SK-N-SH (cell line): ENCODE results near the gene TRPM3. TPM values are rescaled to one million over a fixed set of nuclear protein-coding genes. Genes with fewer than 3 reads are reported as not detected.

ENCODE experiments used
- CTCF ChIA-PET: fragments of 300-600, 350-600 bp; formaldehyde crosslinking; extraction: SDS; loops from one replicate; lab custom pipeline; 2021; lab: Yijun Ruan, JAX
- POLR2A ChIA-PET: fragments of 350-600 bp; sonication (Branson Sonifier 250); formaldehyde crosslinking; extraction: SDS; loops from one replicate; lab custom pipeline; 2020; ENCODE audit warnings: antibody characterized with exemption, inconsistent platforms; lab: Yijun Ruan, JAX
- DNase-seq: peaks from one replicate; pipeline ENCODE4 v3.0.0; 2012
- H2AFZ ChIP-seq: fragments of 200-600 bp; sonication (generic); 2 replicates; pipeline ENCODE4 v1.8.1; 2016; ENCODE audit warnings: antibody characterized with exemption, mild to moderate bottlenecking, low read depth
- H3F3A ChIP-seq: fragments of 200-600 bp; sonication (generic); replicated peaks from 2 replicates; pipeline ENCODE3; 2016; ENCODE audit warnings: antibody characterized with exemption, mild to moderate bottlenecking; ENCODE audit not compliant: insufficient read depth
- H3K27ac ChIP-seq, 2 experiments: fragments of 200-500 bp in 1 of 2; fragments of 200-600 bp in 1 of 2; sonication (Bioruptor generic) in 1 of 2; sonication (generic), shearing (Covaris generic) in 1 of 2; 2 replicates each; pipeline versions ENCODE4 v1.5.1 to v1.6.1; 2014 to 2016; ENCODE audit warnings: low read depth in 2 of 2, inconsistent platforms in 1 of 2, low read length in 1 of 2, mild to moderate bottlenecking in 1 of 2, mixed read lengths in 1 of 2
- H3K27me3 ChIP-seq: fragments of 200-600 bp; sonication (generic), shearing (Covaris generic); 2 replicates; pipeline ENCODE4 v1.6.1; 2016; ENCODE audit warnings: mixed run types; ENCODE audit not compliant: insufficient read depth
- H3K36me3 ChIP-seq, 2 experiments: fragments of 200-500 bp in 1 of 2; fragments of 200-600 bp in 1 of 2; sonication (Bioruptor generic) in 1 of 2; sonication (generic) in 1 of 2; replicated peaks in 1 of 2; 2 replicates each; pipeline versions ENCODE3 to v1.5.1; 2014 to 2016; ENCODE audit warnings: low read length in 1 of 2, mild to moderate bottlenecking in 1 of 2; ENCODE audit not compliant: insufficient read depth in 2 of 2, control insufficient read depth in 1 of 2
- H3K4me1 ChIP-seq, 2 experiments: fragments of 200-500 bp in 1 of 2; fragments of 200-600 bp in 1 of 2; sonication (Bioruptor generic) in 1 of 2; sonication (generic), shearing (Covaris generic) in 1 of 2; 2 replicates each; pipeline versions ENCODE4 v1.5.1 to v1.6.1; 2014 to 2016; ENCODE audit warnings: low read depth in 1 of 2, low read length in 1 of 2, mixed run types in 1 of 2; ENCODE audit not compliant: insufficient read depth in 2 of 2, control insufficient read depth in 1 of 2
- H3K4me2 ChIP-seq: fragments of 200-600 bp; sonication (generic), shearing (Covaris generic); 2 replicates; pipeline ENCODE4 v1.6.1; 2017; ENCODE audit warnings: mixed run types
- H3K4me3 ChIP-seq, 2 experiments: fragments of 200-500 bp in 1 of 2; fragments of 200-600 bp in 1 of 2; sonication (Bioruptor generic) in 1 of 2; sonication (generic), shearing (Covaris generic) in 1 of 2; 2 replicates each; pipeline versions ENCODE4 v1.5.1 to v1.8.1; 2014 to 2016; ENCODE audit warnings: low read depth in 2 of 2, inconsistent platforms in 1 of 2, low read length in 1 of 2, mild to moderate bottlenecking in 1 of 2, mixed read lengths in 1 of 2, moderate library complexity in 1 of 2
- H3K79me2 ChIP-seq: fragments of 200-600 bp; sonication (generic); 2 replicates; pipeline ENCODE4 v1.8.1; 2017; ENCODE audit warnings: mild to moderate bottlenecking; ENCODE audit not compliant: insufficient read depth
- H3K9ac ChIP-seq: fragments of 200-600 bp; sonication (generic); 2 replicates; pipeline ENCODE4 v1.6.1; 2017; ENCODE audit warnings: mixed run types
- H3K9me2 ChIP-seq: fragments of 200-600 bp; sonication (generic); 2 replicates; pipeline ENCODE4 v1.6.1; 2017; ENCODE audit warnings: mixed run types
- H3K9me3 ChIP-seq: fragments of 200-600 bp; sonication (generic); 2 replicates; pipeline ENCODE4 v1.6.1; 2017; ENCODE audit warnings: mixed run types, mild to moderate bottlenecking, moderate library complexity
- H4K20me1 ChIP-seq: fragments of 200-600 bp; sonication (generic); 2 replicates; pipeline ENCODE4 v1.6.1; 2017; ENCODE audit warnings: mild to moderate bottlenecking, mixed run types; ENCODE audit not compliant: insufficient read depth
- CHD2 ChIP-seq: fragments of 150-350 bp; IDR thresholded peaks from 2 replicates; pipeline ENCODE4 v1.6.1; 2018; ENCODE audit warnings: low read length; ENCODE audit not compliant: partially characterized antibody
- ELF1 ChIP-seq: IDR thresholded peaks from 2 replicates; pipeline ENCODE4 v1.4.0; 2012
- EP300 ChIP-seq, 2 experiments: IDR thresholded peaks; 2 replicates each; pipeline versions ENCODE4 v1.4.0 to v1.6.1; 2012; ENCODE audit warnings: borderline replicate concordance in 1 of 2, low read depth in 1 of 2, low read length in 1 of 2
- EZH2phosphoT487 ChIP-seq: fragments of 200-600 bp; sonication (generic); IDR thresholded peaks from 2 replicates; pipeline ENCODE4 v1.6.1; 2017; ENCODE audit warnings: low read depth, mixed run types, mild to moderate bottlenecking, antibody characterized with exemption, moderate library complexity, borderline replicate concordance
- FOSL2 ChIP-seq: IDR thresholded peaks from 2 replicates; pipeline ENCODE4 v1.4.0; 2012; ENCODE audit warnings: low read depth, mild to moderate bottlenecking, moderate library complexity, borderline replicate concordance
- FOXM1 ChIP-seq: IDR thresholded peaks from 2 replicates; pipeline ENCODE4 v1.4.0; 2012; ENCODE audit warnings: low read depth, mild to moderate bottlenecking
- GABPA ChIP-seq: IDR thresholded peaks from 2 replicates; pipeline ENCODE4 v1.4.0; 2012; ENCODE audit warnings: low read depth, mild to moderate bottlenecking
- GATA2 ChIP-seq: sonication (generic); formaldehyde crosslinking; IDR thresholded peaks from 2 replicates; pipeline ENCODE4 v1.5.0; 2020; ENCODE audit warnings: mild to moderate bottlenecking, missing genetic modification reagents
- JUND ChIP-seq: IDR thresholded peaks from 2 replicates; pipeline ENCODE4 v1.4.0; 2012
- MXI1 ChIP-seq: IDR thresholded peaks from 2 replicates; pipeline ENCODE4 v1.6.1; 2012; ENCODE audit warnings: mild to moderate bottlenecking, low read depth, low read length, improper control_type of control experiment
- NRF1 ChIP-seq: IDR thresholded peaks from 2 replicates; pipeline ENCODE4 v1.6.1; 2012; ENCODE audit warnings: low read depth, mild to moderate bottlenecking, low read length
- PBX3 ChIP-seq: IDR thresholded peaks from 2 replicates; pipeline ENCODE4; 2012
- POLR2AphosphoS5 ChIP-seq: IDR thresholded peaks from 2 replicates; pipeline ENCODE4 v1.6.1; 2012; ENCODE audit warnings: low read depth, low read length
- RAD21 ChIP-seq: IDR thresholded peaks from 2 replicates; pipeline ENCODE4 v1.6.1; 2012; ENCODE audit warnings: mild to moderate bottlenecking, low read length
- RFX5 ChIP-seq: IDR thresholded peaks from 2 replicates; pipeline ENCODE4 v1.6.1; 2012; ENCODE audit warnings: mild to moderate bottlenecking, improper control_type of control experiment, low read length
- RXRA ChIP-seq: IDR thresholded peaks from 2 replicates; pipeline ENCODE4 v1.4.0; 2012; ENCODE audit warnings: low read depth, mild to moderate bottlenecking, borderline replicate concordance
- SIN3A ChIP-seq: IDR thresholded peaks from 2 replicates; pipeline ENCODE4 v1.6.1; 2012; ENCODE audit warnings: low read depth, mild to moderate bottlenecking, low read length, moderate library complexity, borderline replicate concordance
- SMC3 ChIP-seq: IDR thresholded peaks from 2 replicates; pipeline ENCODE4 v1.6.1; 2012; ENCODE audit warnings: low read depth, low read length, improper control_type of control experiment
- TCF12 ChIP-seq: IDR thresholded peaks from 2 replicates; pipeline ENCODE4 v1.4.0; 2012
- USF1 ChIP-seq: IDR thresholded peaks from 2 replicates; pipeline ENCODE4 v1.4.0; 2012; ENCODE audit warnings: low read depth, borderline replicate concordance
- YY1 ChIP-seq: IDR thresholded peaks from 2 replicates; pipeline ENCODE4 v1.4.0; 2012; ENCODE audit warnings: low read depth, mild to moderate bottlenecking
- WGBS: methylation state at CpG from one replicate; pipeline ENCODE4 v1.1.6; 2017; ENCODE audit warnings: low lambda C conversion rate; 5-methylcytosine and 5-hydroxymethylcytosine counted together
- polyA plus RNA-seq, 3 experiments: library from polyadenylated mRNA; depleted of rRNA; stranded (reverse); fragments of >200 nt; gene quantifications; 2 replicates each; pipeline ENCODE4 v1.2.3, GENCODE V29; 2012
- TF ChIP-seq, protein P1 (sequence below): IDR thresholded peaks from 2 replicates; pipeline ENCODE4 v1.4.0; 2012; ENCODE audit warnings: low read depth, borderline replicate concordance
- TF ChIP-seq, protein P2 (sequence below): IDR thresholded peaks from 2 replicates; pipeline ENCODE4 v1.4.0; 2012; ENCODE audit warnings: low read depth
- TF ChIP-seq, protein P3 (sequence below): fragments of 150-350 bp; IDR thresholded peaks from 2 replicates; pipeline ENCODE4 v1.6.1; 2016; ENCODE audit warnings: mild to moderate bottlenecking, low read depth, low read length

TRPM3 gene
- polyA plus RNA-seq, 1 of the 3 experiments (the other 2 are of a cell fraction), result not detected

GRCh38 chr9:71097671-71098070, 23.8 kb downstream of the TRPM3 start (continued):
- TF ChIP-seq YY1, result no peak
- TF ChIP-seq JUND, result no peak
- no peak for TF ChIP-seq EZH2phosphoT487
- TF ChIP-seq SIN3A, result no peak
- TF ChIP-seq GATA2 (CRISPR knock-in tag), result no peak
- no peak for TF ChIP-seq CHD2
- TF ChIP-seq GABPA, result no peak

DNA sequence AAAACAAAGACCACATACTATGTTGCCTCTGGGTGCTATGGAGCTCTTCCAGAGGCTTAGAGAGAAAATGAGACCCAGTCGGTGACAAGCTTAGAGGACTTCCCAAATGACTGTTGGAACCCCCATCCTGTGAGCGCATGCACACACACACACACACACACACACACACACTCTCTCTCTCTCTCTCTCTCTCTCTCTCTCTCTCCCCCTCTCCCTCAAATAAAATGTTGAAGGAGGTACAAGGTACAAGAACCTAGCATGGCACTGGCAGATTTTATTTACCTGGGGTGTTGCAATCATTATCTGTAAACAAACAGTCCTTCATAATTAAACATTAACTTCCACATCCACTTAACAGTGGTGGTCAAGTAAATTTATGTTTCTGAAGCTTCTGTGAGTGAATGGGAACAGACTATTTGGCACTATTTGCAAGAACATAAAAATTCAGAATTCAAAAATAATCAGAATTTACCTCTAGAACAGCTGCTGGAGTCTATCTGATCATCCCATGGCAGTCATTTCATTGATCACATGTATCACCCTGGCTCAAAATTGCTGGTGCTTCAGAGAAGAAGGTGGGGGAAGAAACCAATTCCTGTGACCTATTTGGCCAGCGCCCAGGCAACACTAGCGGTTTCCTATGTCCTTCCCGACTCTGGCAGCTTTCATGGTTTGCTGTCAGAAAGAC, 24.9 kb downstream of the TRPM3 start:
- Histone ChIP-seq H3F3A (no peaks in the 10 kb centered on the region), H4K20me1 (no peaks in the 10 kb centered on the region), H3K4me2 (no peak overlapping the region), H3K27me3 (no peaks in the 10 kb centered on the region), H3K9ac (no peak overlapping the region), H2AFZ (no peak overlapping the region), H3K9me2 (no peaks in the 10 kb centered on the region)
- no peak for DNase-seq
- TF ChIP-seq FOSL2 (no peak), RXRA (no peak), SMC3 (no peak), RAD21 (no peak), YY1 (no peak), GABPA (no peak), MXI1 (no peak), TCF12 (no peak), EP300 (IDR thresholded peaks at IDR 0.05; ENCODE audit: borderline replicate concordance in 1 of 2, low read depth in 1 of 2, low read length in 1 of 2) (no peak), JUND (no peak), NRF1 (no peak), PBX3 (no peak), RFX5 (no peak), ELF1 (no peak), FOXM1 (no peak), POLR2AphosphoS5 (no peak), USF1 (no peak)
- TF ChIP-seq, protein P1, sequence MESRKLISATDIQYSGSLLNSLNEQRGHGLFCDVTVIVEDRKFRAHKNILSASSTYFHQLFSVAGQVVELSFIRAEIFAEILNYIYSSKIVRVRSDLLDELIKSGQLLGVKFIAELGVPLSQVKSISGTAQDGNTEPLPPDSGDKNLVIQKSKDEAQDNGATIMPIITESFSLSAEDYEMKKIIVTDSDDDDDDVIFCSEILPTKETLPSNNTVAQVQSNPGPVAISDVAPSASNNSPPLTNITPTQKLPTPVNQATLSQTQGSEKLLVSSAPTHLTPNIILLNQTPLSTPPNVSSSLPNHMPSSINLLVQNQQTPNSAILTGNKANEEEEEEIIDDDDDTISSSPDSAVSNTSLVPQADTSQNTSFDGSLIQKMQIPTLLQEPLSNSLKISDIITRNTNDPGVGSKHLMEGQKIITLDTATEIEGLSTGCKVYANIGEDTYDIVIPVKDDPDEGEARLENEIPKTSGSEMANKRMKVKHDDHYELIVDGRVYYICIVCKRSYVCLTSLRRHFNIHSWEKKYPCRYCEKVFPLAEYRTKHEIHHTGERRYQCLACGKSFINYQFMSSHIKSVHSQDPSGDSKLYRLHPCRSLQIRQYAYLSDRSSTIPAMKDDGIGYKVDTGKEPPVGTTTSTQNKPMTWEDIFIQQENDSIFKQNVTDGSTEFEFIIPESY, result no peak
- TF ChIP-seq, protein P2, sequence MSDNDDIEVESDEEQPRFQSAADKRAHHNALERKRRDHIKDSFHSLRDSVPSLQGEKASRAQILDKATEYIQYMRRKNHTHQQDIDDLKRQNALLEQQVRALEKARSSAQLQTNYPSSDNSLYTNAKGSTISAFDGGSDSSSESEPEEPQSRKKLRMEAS, result no peak
- TF ChIP-seq, protein P3, sequence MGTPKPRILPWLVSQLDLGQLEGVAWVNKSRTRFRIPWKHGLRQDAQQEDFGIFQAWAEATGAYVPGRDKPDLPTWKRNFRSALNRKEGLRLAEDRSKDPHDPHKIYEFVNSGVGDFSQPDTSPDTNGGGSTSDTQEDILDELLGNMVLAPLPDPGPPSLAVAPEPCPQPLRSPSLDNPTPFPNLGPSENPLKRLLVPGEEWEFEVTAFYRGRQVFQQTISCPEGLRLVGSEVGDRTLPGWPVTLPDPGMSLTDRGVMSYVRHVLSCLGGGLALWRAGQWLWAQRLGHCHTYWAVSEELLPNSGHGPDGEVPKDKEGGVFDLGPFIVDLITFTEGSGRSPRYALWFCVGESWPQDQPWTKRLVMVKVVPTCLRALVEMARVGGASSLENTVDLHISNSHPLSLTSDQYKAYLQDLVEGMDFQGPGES, result no peak
- TF ChIP-seq, all 33 proteins: peak for 0
- no peak overlapping the region for H3K4me3 ChIP-seq
- ChIA-PET POLR2A (no interaction called here), CTCF (no interaction called here)
- H3K27ac ChIP-seq, result no peak overlapping the region
- no peaks in the 10 kb centered on the region for H3K79me2 ChIP-seq
- WGBS, result 15% methylated on average over 5 of the region's 5 CpGs
- no peaks in the 10 kb centered on the region for H3K36me3 ChIP-seq
- H3K9me3 ChIP-seq, result no peaks in the 10 kb centered on the region
- H3K4me1 ChIP-seq, result no peaks in the 10 kb centered on the region
